KMS-11 (cell line): Measurements from ENCODE around the gene AEBP1.

Experiments
- H2AFZ ChIP-seq: fragments of 200-600 bp; sonication (generic); 2 replicates; pipeline ENCODE4 v1.6.1; 2016; ENCODE audit warnings: antibody characterized with exemption, mixed run types, low read depth
- H3K27ac ChIP-seq: fragments of 200-600 bp; sonication (generic); 2 replicates; pipeline ENCODE4 v1.6.1; 2016; ENCODE audit warnings: mild to moderate bottlenecking, mixed run types
- H3K27me3 ChIP-seq: fragments of 200-600 bp; sonication (generic); 2 replicates; pipeline ENCODE4 v1.6.1; 2017; ENCODE audit warnings: mild to moderate bottlenecking, low read depth, mixed run types, moderate library complexity; ENCODE audit not compliant: insufficient read depth
- H3K36me3 ChIP-seq: fragments of 200-600 bp; sonication (generic); 2 replicates; pipeline ENCODE4 v1.6.1; 2017; ENCODE audit warnings: mild to moderate bottlenecking, mixed run types; ENCODE audit not compliant: insufficient read depth
- H3K4me1 ChIP-seq: fragments of 200-600 bp; sonication (generic); 2 replicates; pipeline ENCODE4 v1.6.1; 2016; ENCODE audit warnings: mild to moderate bottlenecking, low read depth, mixed run types; ENCODE audit not compliant: poor library complexity, severe bottlenecking
- H3K4me2 ChIP-seq: fragments of 200-600 bp; sonication (generic); 2 replicates; pipeline ENCODE4 v1.7.0; 2016; ENCODE audit warnings: mild to moderate bottlenecking, mixed run types
- H3K4me3 ChIP-seq: fragments of 200-600 bp; sonication (generic); IDR thresholded peaks from 2 replicates; pipeline ENCODE4 v1.6.1; 2017; ENCODE audit warnings: low read depth, low read length, mixed read lengths; ENCODE audit not compliant: insufficient read depth
- H3K79me2 ChIP-seq: fragments of 200-600 bp; sonication (generic); 2 replicates; pipeline ENCODE4 v1.6.1; 2016; ENCODE audit warnings: low read depth, mixed run types; ENCODE audit not compliant: insufficient read depth
- H3K9ac ChIP-seq: fragments of 200-600 bp; sonication (generic); 2 replicates; pipeline ENCODE4 v1.6.1; 2016; ENCODE audit warnings: mild to moderate bottlenecking, mixed run types
- H4K20me1 ChIP-seq: fragments of 200-600 bp; sonication (generic); 2 replicates; pipeline ENCODE4 v1.6.1; 2016; ENCODE audit warnings: mild to moderate bottlenecking, mixed run types; ENCODE audit not compliant: insufficient read depth
- CTCF ChIP-seq: fragments of 200-600 bp; sonication (generic); conservative IDR thresholded peaks from 2 replicates; pipeline ENCODE4 v1.6.1; 2017; ENCODE audit warnings: low read depth, mild to moderate bottlenecking, antibody characterized with exemption, low read length, moderate library complexity, mixed read lengths

Gene AEBP1

GRCh38 chr7:44120395-44120794, 16.2 kb downstream of the AEBP1 start:
- Histone ChIP-seq H4K20me1 (no peaks in the 10 kb centered on the region), H3K36me3 (peaks cover 5% of the 10 kb centered on the region; the same call in 1 of the 2 replicates), H3K27ac (no peak overlapping the region), H3K4me3 (no peak overlapping the region), H3K79me2 (peaks cover 31% of the 10 kb centered on the region), H3K9ac (no peak overlapping the region), H3K27me3 (no peaks in the 10 kb centered on the region), H3K4me1 (peaks cover 22% of the 10 kb centered on the region), H2AFZ (no peak overlapping the region), H3K4me2 (no peak overlapping the region)
- no peak for TF ChIP-seq CTCF

- H3K4me3 ChIP-seq = peak overlapping the region; percentile 48
- H4K20me1 ChIP-seq = no peaks in the 10 kb centered on the region
- no peak overlapping the region for H3K27ac ChIP-seq
- no peak overlapping the region for H2AFZ ChIP-seq
- H3K79me2 ChIP-seq = peaks cover 31% of the 10 kb centered on the region
- peaks cover 22% of the 10 kb centered on the region for H3K4me1 ChIP-seq
- peak overlapping the region; percentile 77; the same call in 1 of the 2 replicates for H3K9ac ChIP-seq
- peak overlapping the region; percentile 96 for H3K4me2 ChIP-seq
- H3K27me3 ChIP-seq = no peaks in the 10 kb centered on the region
- no peak for TF ChIP-seq CTCF
- peaks cover 5% of the 10 kb centered on the region; the same call in 1 of the 2 replicates for H3K36me3 ChIP-seq
Measured at GRCh38 chr7:44121761-44122420, 17.7 kb downstream of the AEBP1 start.

GRCh38 chr7:44122529-44122928, 18.4 kb downstream of the AEBP1 start:
- H3K27ac ChIP-seq = peak overlapping the region; percentile 41
- peaks cover 5% of the 10 kb centered on the region; the same call in 1 of the 2 replicates for H3K36me3 ChIP-seq
- H3K4me2 ChIP-seq = peak overlapping the region; percentile 96
- peak overlapping the region; percentile 77 for H3K9ac ChIP-seq
- peak overlapping the region; percentile 92 for H2AFZ ChIP-seq
- no peak for TF ChIP-seq CTCF
- peak overlapping the region; percentile 48 for H3K4me3 ChIP-seq
- no peaks in the 10 kb centered on the region for H3K27me3 ChIP-seq
- peaks cover 31% of the 10 kb centered on the region for H3K79me2 ChIP-seq
- H3K4me1 ChIP-seq = peaks cover 22% of the 10 kb centered on the region
- H4K20me1 ChIP-seq = no peaks in the 10 kb centered on the region

DNA sequence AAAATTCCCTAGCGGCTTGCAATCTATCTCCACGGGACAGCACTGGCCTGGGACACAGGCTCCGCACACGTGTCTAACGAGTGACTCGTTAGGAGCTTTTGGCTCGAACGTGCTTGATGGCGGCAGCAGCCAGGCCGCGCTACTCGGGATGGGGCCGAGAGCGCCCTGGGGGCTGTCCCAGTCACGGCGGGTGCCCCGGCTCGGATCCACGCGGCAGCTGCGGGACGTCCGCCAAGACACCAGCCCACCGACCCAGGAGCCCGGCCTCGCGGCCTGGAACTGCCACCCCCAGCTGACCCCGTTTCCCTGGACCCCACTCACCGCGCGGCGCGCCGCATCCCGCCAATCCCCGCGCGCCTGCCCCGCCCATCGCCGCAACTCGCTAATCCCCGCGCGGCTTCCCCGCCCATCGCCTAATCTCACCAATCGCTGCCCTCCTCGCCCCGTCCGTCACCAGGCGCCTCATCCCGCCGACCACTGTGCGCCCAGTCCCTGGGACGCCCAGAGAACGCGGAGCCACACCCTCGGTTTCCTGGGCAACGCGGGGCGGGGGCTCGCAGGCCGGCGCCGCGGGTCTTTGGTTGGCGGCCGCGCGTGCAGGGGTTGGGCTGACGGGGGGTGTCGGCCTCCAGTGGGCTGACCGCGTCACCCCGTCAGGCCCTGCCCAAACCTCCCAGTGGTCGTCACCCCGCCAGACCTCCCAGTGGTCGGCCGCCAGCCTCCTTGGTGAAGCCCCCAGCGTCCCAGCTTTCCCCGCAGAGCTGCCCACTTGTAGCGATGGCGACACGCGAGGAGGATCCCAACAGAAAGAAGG, 19.3 kb downstream of the AEBP1 start, which contains the start of gene POLD2:
TSS of gene POLD2 (minus strand) at position 359 of the 814 bp plus-strand sequence. CDS start 1,495 bp downstream, outside the sequence.
- Histone ChIP-seq H4K20me1 (no peaks in the 10 kb centered on the region), H3K27ac (peak within 1 kb of the TSS; percentile 41), H3K27me3 (no peaks in the 10 kb centered on the region), H3K4me1 (peaks cover 22% of the 10 kb centered on the region), H3K4me3 (peak within 1 kb of the TSS; percentile 48), H3K36me3 (peaks cover 5% of the 10 kb centered on the region; the same call in 1 of the 2 replicates), H3K79me2 (peaks cover 31% of the 10 kb centered on the region), H3K4me2 (peak within 1 kb of the TSS; percentile 96), H3K9ac (peak within 1 kb of the TSS; percentile 77), H2AFZ (peak within 1 kb of the TSS; percentile 92)
- TF ChIP-seq CTCF = no peak
